Measurements from ENCODE around the gene B3GLCT. TPM values are rescaled to one million over a fixed set of nuclear protein-coding genes. Genes with fewer than 3 reads are reported as not detected.

B3GLCT gene
- total RNA-seq, 2 donors from 2014 or later, result 9.3 to 10.4 TPM

DNA sequence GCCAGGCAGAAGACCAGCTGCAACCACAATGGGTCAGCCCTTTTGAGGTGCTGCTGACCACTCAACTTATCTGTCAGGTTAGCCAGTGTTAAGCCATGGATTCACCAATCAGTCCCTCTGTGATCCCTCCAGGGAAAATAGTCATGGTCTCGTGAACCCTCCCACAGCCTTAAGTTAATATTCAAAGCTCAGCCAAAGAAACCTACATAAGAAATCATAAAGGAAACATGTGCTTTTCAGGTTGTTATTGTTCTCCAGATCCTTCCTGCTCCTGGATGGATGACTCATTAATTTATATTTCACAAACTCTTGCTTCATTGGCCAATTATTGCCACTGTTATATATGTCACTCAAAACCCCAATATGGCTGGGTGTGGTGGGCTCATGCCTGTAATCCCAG, 161.9 kb downstream of the B3GLCT start:
- Histone ChIP-seq H3K4me1 (ENCODE audit: control insufficient read depth in 1 of 2, low read depth in 2 of 2) (no peaks in the 10 kb centered on the region), H3K36me3 (no peaks in the 10 kb centered on the region), H3K4me3 (no peak overlapping the region), H3K27ac (no peak overlapping the region), H3K27me3 (replicated peaks; ENCODE audit: insufficient read depth) (no peaks in the 10 kb centered on the region), H3K9me3 (no peaks in the 10 kb centered on the region)
- no peak for ATAC-seq (ENCODE audit: insufficient number of reproducible peaks, low FRiP score, low read depth)
- no peak for DNase-seq (ENCODE audit: low spot score)
- TF ChIP-seq, protein P1, sequence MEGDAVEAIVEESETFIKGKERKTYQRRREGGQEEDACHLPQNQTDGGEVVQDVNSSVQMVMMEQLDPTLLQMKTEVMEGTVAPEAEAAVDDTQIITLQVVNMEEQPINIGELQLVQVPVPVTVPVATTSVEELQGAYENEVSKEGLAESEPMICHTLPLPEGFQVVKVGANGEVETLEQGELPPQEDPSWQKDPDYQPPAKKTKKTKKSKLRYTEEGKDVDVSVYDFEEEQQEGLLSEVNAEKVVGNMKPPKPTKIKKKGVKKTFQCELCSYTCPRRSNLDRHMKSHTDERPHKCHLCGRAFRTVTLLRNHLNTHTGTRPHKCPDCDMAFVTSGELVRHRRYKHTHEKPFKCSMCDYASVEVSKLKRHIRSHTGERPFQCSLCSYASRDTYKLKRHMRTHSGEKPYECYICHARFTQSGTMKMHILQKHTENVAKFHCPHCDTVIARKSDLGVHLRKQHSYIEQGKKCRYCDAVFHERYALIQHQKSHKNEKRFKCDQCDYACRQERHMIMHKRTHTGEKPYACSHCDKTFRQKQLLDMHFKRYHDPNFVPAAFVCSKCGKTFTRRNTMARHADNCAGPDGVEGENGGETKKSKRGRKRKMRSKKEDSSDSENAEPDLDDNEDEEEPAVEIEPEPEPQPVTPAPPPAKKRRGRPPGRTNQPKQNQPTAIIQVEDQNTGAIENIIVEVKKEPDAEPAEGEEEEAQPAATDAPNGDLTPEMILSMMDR (IDR thresholded peaks at IDR 0.05), result no peak

DNA sequence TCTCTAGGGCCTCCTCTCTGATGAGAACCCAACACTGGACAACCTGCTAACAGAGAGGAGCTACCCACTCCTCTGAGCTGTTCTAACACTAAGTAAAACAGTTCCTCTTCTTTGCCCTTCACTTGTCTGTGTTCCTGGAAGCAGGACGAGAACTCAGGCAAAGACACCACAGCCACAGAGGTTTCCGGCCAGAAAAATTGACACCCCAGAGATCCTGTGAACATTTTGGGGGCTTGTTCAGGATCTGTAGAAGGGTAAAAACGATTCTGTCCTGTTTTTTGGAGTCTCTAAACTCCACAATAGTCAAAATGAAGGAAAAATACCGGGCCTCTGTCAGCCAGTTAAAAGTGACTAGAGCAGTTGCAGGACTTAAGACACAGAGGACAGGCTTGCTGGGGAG, 165.9 kb downstream of the B3GLCT start:
- H3K9me3 ChIP-seq, result no peaks in the 10 kb centered on the region
- DNase-seq (ENCODE audit: low spot score), result no peak
- no peak for ATAC-seq (ENCODE audit: insufficient number of reproducible peaks, low FRiP score, low read depth)
- H3K4me1 ChIP-seq (ENCODE audit: control insufficient read depth in 1 of 2, low read depth in 2 of 2), result no peaks in the 10 kb centered on the region
- no peak overlapping the region for H3K4me3 ChIP-seq
- H3K27ac ChIP-seq, result no peak overlapping the region
- TF ChIP-seq, protein P1 (IDR thresholded peaks at IDR 0.05), result no peak
- H3K27me3 ChIP-seq (replicated peaks; ENCODE audit: insufficient read depth), result no peaks in the 10 kb centered on the region
- no peaks in the 10 kb centered on the region for H3K36me3 ChIP-seq

DNA sequence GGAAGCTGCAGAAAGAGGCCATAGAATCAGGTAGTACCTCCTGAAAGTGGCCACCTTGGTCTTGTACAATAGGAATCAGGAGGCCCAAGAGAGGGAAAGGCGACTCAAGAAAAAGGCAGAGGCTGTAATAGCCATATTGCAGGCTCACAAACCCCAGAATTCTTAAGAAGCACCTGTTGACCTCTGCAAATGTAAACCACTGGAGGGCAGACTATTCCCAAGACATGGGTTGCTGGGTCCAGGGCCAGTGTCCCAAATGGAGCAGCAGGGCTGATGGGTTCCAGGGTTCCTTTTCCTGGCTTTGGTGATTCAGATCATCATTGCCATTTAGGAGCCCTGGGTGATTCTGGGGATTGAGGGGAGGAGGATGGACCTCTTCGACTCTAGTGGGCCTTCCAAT, 167.6 kb downstream of the B3GLCT start:
- DNase-seq (ENCODE audit: low spot score) (no peak), ATAC-seq (ENCODE audit: insufficient number of reproducible peaks, low FRiP score, low read depth) (no peak)
- TF ChIP-seq, protein P1 (IDR thresholded peaks at IDR 0.05), result no peak
- H3K27ac ChIP-seq, result no peak overlapping the region
- H3K9me3 ChIP-seq, result no peaks in the 10 kb centered on the region
- H3K4me3 ChIP-seq, result no peak overlapping the region
- no peaks in the 10 kb centered on the region for H3K36me3 ChIP-seq
- no peaks in the 10 kb centered on the region for H3K27me3 ChIP-seq (replicated peaks; ENCODE audit: insufficient read depth)
- H3K4me1 ChIP-seq (ENCODE audit: control insufficient read depth in 1 of 2, low read depth in 2 of 2), result no peaks in the 10 kb centered on the region

DNA sequence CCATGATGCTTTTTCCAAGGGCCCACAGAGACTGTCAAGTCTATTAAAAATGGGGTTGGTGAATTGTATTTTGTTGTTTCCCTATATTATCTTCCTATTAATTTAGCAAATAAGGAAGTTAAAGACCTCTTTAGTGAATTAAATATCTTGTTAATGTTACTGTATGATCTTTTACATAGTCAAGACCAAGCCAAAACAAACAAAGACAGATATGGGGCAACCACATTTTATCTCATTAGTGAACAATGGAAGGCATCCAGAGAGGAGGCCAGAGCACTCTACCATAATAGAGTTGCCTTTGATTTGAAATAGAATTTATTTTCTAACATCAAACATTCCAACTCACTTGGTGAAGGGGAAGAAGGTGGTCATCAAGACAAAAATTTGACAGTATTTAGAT, 169.4 kb downstream of the B3GLCT start:
- Histone ChIP-seq H3K27me3 (replicated peaks; ENCODE audit: insufficient read depth) (no peaks in the 10 kb centered on the region), H3K4me3 (no peak overlapping the region), H3K36me3 (no peaks in the 10 kb centered on the region), H3K9me3 (no peaks in the 10 kb centered on the region), H3K27ac (no peak overlapping the region), H3K4me1 (ENCODE audit: control insufficient read depth in 1 of 2, low read depth in 2 of 2) (no peaks in the 10 kb centered on the region)
- no peak for ATAC-seq (ENCODE audit: insufficient number of reproducible peaks, low FRiP score, low read depth)
- no peak for DNase-seq (ENCODE audit: low spot score)
- TF ChIP-seq, protein P1 (IDR thresholded peaks at IDR 0.05), result no peak

DNA sequence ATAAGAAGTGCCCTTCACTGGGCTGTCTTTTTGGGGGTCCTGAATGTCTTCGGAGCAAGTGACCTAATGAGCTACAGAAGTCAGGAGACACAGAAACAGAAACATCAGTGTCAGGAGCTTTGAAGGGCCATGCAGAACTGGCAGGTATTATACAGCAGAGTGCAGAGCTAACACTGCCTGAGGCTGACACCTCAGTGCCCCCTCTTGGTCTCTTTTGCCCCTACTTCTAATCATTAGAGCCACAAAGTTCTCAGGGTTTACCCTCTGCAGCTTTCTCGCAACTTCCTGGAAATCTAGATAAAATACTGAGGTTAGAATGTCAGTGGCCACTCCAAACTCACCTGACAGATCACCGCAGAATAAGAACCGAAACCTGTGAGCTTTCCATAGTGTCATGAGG, 172.7 kb downstream of the B3GLCT start:
- Histone ChIP-seq H3K27ac (no peak overlapping the region), H3K4me3 (no peak overlapping the region), H3K27me3 (replicated peaks; ENCODE audit: insufficient read depth) (no peaks in the 10 kb centered on the region), H3K9me3 (no peaks in the 10 kb centered on the region), H3K4me1 (ENCODE audit: control insufficient read depth in 1 of 2, low read depth in 2 of 2) (no peaks in the 10 kb centered on the region), H3K36me3 (no peaks in the 10 kb centered on the region)
- no peak for ATAC-seq (ENCODE audit: insufficient number of reproducible peaks, low FRiP score, low read depth)
- TF ChIP-seq, protein P1 (IDR thresholded peaks at IDR 0.05), result no peak
- DNase-seq (ENCODE audit: low spot score), result no peak

Measured in thoracic aorta (tissue), 2 donors.